Measurements from ENCODE around the gene HOXA5.

Gene HOXA5

GRCh38 chr7:27123007-27123476 lies 20.4 kb downstream of the HOXA5 start:
- CTCF ChIA-PET = interaction anchor here (0.5 to 1.8 kb wide), 2 partner anchors 8 to 262 kb away, joined by 6 to 7 read pairs; partner anchors contain the start of gene HOXA4
- no peak for TF ChIP-seq ZNF280D (tag by site-specific recombination; IDR thresholded peaks at IDR 0.05)
- TF ChIP-seq ZNF37A (tag by site-specific recombination; IDR thresholded peaks at IDR 0.05) = no peak
- no peak for TF ChIP-seq ZIC2 (tag by site-specific recombination; IDR thresholded peaks at IDR 0.05)
- TF ChIP-seq ZNF785 (tag by site-specific recombination; IDR thresholded peaks at IDR 0.05) = no peak
- peak; percentile 40; the same call in 1 of the 2 replicates for TF ChIP-seq ZNF600 (tag by site-specific recombination; IDR thresholded peaks at IDR 0.05)
- Histone ChIP-seq H3K27ac (ENCODE audit: extremely low read depth, low read depth, low read length) (no peak overlapping the region), H3K4me1 (ENCODE audit: control insufficient read depth, insufficient read depth, low read length) (peaks cover 39% of the 10 kb centered on the region), H3K4me3 (ENCODE audit: low read depth, low read length) (no peak overlapping the region), H3K9me3 (ENCODE audit: control insufficient read depth, insufficient read depth, low read depth, low read length) (no peaks in the 10 kb centered on the region), H3K36me3 (ENCODE audit: control insufficient read depth in 2 of 2, insufficient read depth in 1 of 2, low read length in 2 of 2) (peaks cover 0 to 26% of the 10 kb centered on the region in 2 experiments; a peak in 1 of 3 replicates)
- POLR2A ChIA-PET = interaction anchor here (0.6 to 1.0 kb wide), 2 partner anchors 9 to 27 kb away, joined by 4 read pairs; no protein-coding TSS in a partner anchor

- peaks cover 0 to 32% of the 10 kb centered on the region in 2 experiments; a peak in 1 of 3 replicates for H3K36me3 ChIP-seq (ENCODE audit: control insufficient read depth in 2 of 2, insufficient read depth in 1 of 2, low read length in 2 of 2)
- no peak overlapping the region for H3K4me3 ChIP-seq (ENCODE audit: low read depth, low read length)
- H3K4me1 ChIP-seq (ENCODE audit: control insufficient read depth, insufficient read depth, low read length) = peaks cover 38% of the 10 kb centered on the region
- ChIA-PET POLR2A (interaction anchor here (0.6 to 1.0 kb wide), 2 partner anchors 8 to 26 kb away, joined by 4 read pairs; no protein-coding TSS in a partner anchor), CTCF (interaction anchor here (0.7 to 1.8 kb wide), 2 partner anchors 9 to 196 kb away, joined by 3 to 7 read pairs; partner anchors contain the start of gene HOXA4)
- peak overlapping the region; percentile 4; the same call in 1 of the 2 replicates for H3K27ac ChIP-seq (ENCODE audit: extremely low read depth, low read depth, low read length)
- TF ChIP-seq ZSCAN5A (tag by site-specific recombination; IDR thresholded peaks at IDR 0.05) = no peak
- TF ChIP-seq WT1 (tag by site-specific recombination; IDR thresholded peaks at IDR 0.05) = 0 out of 2 replicates have a peak, but pooled peaks have one; percentile 14
- no peak for TF ChIP-seq ZNF169 (tag by site-specific recombination; IDR thresholded peaks at IDR 0.05)
- no peak for TF ChIP-seq ZFP37 (tag by site-specific recombination; IDR thresholded peaks at IDR 0.05)
- 0 out of 2 replicates have a peak, but pooled peaks have one; percentile 18 for TF ChIP-seq ZFHX2 (tag by site-specific recombination; conservative IDR thresholded peaks at IDR 0.05)
- TF ChIP-seq ZNF513 (tag by site-specific recombination; IDR thresholded peaks at IDR 0.05) = no peak
- TF ChIP-seq BCL11B (tag by site-specific recombination; IDR thresholded peaks at IDR 0.05; ENCODE audit: low read depth) = no peak
- no peaks in the 10 kb centered on the region for H3K9me3 ChIP-seq (ENCODE audit: control insufficient read depth, insufficient read depth, low read depth, low read length)
Measured at GRCh38 chr7:27122077-27122910, 21.2 kb downstream of the HOXA5 start.

GRCh38 chr7:27121684-27122076 lies 21.8 kb downstream of the HOXA5 start:
- peaks cover 0 to 34% of the 10 kb centered on the region in 2 experiments; a peak in 1 of 3 replicates for H3K36me3 ChIP-seq (ENCODE audit: control insufficient read depth in 2 of 2, insufficient read depth in 1 of 2, low read length in 2 of 2)
- no peaks in the 10 kb centered on the region for H3K9me3 ChIP-seq (ENCODE audit: control insufficient read depth, insufficient read depth, low read depth, low read length)
- H3K27ac ChIP-seq (ENCODE audit: extremely low read depth, low read depth, low read length) = peak overlapping the region; percentile 4; the same call in 1 of the 2 replicates
- no peak overlapping the region for H3K4me3 ChIP-seq (ENCODE audit: low read depth, low read length)
- ChIA-PET CTCF (interaction anchor here (0.7 to 1.8 kb wide), 2 partner anchors 9 to 196 kb away, joined by 3 to 7 read pairs; partner anchors contain the start of gene HOXA4), POLR2A (no interaction called here)
- peaks cover 38% of the 10 kb centered on the region for H3K4me1 ChIP-seq (ENCODE audit: control insufficient read depth, insufficient read depth, low read length)
- TF ChIP-seq ZNF747 (tag by site-specific recombination; IDR thresholded peaks at IDR 0.05) (no peak), ZNF433 (tag by site-specific recombination; IDR thresholded peaks at IDR 0.05; ENCODE audit: low read depth) (no peak), EGR2 (tag by site-specific recombination; IDR thresholded peaks at IDR 0.05; ENCODE audit: low read depth) (no peak), WT1 (tag by site-specific recombination; IDR thresholded peaks at IDR 0.05) (peak; percentile 92), AEBP2 (tag by site-specific recombination; IDR thresholded peaks at IDR 0.05; ENCODE audit: borderline replicate concordance) (no peak), ZNF560 (tag by site-specific recombination; IDR thresholded peaks at IDR 0.05; ENCODE audit: borderline replicate concordance) (no peak), ZNF366 (tag by site-specific recombination; conservative IDR thresholded peaks at IDR 0.05) (peak; percentile 81), ZBTB21 (tag by site-specific recombination; IDR thresholded peaks at IDR 0.05) (no peak), ZNF776 (tag by site-specific recombination; IDR thresholded peaks at IDR 0.05; ENCODE audit: borderline replicate concordance) (no peak), ZNF16 (tag by site-specific recombination; IDR thresholded peaks at IDR 0.05; ENCODE audit: low read depth) (no peak), ZNF354C (tag by site-specific recombination; IDR thresholded peaks at IDR 0.05; ENCODE audit: borderline replicate concordance, low read depth) (no peak)
